ENCODE measurements around the gene JADE2.

- no peak for TF ChIP-seq CTCF (IDR thresholded peaks at IDR 0.05)
- no peak for TF ChIP-seq POLR2A (IDR thresholded peaks at IDR 0.05)
These were observed 24.6 kb upstream of the JADE2 start for GRCh38 chr5:134500699-134501430.

Data from upper lobe of left lung (tissue), 4 donors.